Activated CD8-positive, alpha-beta memory T cell treated with anti-CD3 and anti-CD28 coated beads, Interleukin-2, amount 50 U/mL, for 24 hours (primary cell): ENCODE results near the gene LMOD1.
"Not testable (repeated sequence)": the region's sequence is repeated elsewhere in the genome, so short reads cannot be mapped to it uniquely, and the experiment has no call there.

ENCODE experiments used
- DNase-seq: peaks from one replicate; pipeline ENCODE4 v3.0.0-alpha.2; 2020; ENCODE audit errors: extremely low read depth

The LMOD1 gene

DNA sequence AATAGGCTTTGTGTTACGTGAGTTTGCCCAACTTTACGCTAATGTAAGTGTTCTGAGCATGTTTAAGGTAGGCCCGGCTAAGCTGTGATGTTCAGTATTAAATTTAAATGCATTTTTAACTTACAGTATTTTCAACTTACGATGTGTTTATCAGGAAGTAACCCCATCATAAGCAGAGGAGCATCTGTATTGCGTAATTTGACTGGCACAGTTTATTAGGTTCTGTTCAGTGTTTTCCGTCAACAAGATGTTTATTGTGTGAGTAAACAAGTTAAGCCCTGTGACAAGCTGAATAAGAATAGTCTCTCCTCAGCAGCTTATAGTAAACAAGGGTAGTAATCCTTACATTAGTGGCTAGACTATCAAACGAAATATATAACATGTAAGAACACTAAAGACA lies 84.9 kb downstream of the LMOD1 start:
- no peak for DNase-seq

DNA sequence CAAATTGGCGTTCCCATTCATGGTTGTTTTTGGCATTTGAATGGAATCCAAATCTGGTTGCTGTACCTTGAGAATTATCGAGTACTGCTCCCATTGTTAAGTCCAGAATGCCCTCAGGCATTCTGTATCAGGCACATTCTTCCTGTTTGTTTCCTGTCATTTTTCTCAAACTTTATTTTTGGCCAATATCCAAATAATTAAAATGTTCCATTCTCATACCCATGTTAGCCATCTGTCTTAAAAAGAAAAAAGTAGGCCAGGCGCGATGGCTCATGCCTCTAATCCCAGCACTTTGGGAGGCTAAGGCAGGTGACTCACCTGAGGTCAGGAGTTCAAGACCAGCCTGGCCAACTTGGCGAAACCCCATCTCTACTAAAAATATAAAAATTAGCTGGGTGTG lies 86.9 kb downstream of the LMOD1 start:
- DNase-seq, result no peak

DNA sequence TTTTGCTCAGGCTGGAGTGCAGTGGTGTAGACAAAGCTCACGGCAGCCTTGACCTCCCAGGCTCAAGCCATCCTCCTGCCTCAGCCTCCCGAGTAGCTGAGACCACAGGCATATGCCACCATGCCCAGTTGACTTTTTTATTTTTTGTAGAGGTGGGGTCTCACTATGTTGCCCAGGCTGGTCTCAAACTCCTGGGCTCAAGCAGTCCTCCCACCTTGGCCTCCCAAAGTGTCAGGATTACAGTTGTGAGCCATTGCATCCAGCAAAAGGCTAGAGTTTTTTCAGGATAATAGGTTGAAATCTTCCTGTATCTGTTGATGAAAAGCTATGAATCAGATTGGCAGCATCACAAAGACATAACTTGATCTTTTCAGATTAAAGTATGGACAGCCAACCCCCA lies 89.6 kb downstream of the LMOD1 start:
- DNase-seq, result not testable (repeated sequence)

DNA sequence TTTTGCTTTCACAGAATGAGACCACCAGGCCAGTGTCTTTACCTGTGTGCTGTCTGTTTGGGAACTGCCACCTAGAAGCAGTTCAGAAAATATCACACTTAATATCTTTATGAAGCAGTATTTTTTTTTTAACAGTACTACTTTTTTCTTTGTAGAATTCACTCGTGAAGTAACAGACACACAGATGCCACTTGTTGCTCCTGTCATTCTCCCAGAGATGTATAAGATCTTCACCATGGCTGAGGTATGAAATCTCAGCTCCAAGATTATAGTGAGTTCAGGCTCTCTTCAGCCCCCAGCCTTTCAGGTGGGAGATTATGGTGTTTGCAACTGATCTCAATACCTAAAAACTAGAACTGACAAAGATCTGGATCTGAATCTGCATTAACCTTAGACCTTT lies 94.4 kb downstream of the LMOD1 start:
- DNase-seq, result no peak

DNA sequence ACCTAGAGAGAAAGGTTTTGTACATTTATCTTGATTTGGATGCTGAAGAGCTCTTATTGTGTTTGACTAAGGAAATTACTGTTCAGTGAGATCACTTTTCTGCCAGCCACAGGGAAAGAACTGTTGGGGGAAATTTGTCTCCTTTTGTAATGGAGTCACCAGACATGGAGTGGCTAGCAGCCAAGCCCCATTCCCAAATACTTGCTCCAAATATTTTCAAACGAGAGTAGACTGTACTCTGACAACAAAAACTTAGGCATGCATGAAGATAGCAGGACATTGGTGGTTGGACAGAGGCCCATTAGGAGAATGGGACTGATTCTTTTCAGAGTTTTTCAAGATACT lies 96.3 kb downstream of the LMOD1 start:
- DNase-seq, result no peak

DNA sequence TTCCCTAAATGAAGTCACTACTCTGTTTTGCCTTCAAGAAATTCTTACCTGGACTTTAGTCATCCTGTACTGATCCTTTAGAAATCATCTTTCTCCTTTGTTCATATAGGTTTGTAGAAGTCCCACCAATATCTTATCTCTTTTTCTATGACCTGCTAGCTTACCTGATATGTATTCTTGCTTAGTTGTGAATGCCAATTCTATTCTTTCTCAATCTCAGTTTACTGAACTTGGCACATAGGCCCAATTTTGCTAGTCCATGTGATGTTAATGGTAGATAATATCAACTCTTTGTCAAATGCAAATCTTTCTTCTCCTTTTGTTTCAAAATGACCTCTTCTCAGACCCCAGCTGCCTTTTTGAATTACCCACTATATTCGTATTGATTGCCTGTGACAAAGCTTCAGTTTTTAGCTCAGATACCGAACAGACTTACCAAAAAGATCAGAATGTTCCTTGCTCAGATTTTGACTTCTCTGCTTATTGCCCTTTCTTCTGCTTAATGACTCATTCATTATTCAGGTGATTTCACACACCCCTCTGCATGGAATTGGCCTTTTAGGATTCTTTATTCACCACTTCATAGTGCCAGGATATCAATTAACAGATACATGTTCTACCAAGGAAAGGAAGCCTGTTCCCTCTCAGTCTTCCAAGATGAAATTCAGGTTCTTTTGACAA lies 96.8 kb downstream of the LMOD1 start:
- no peak for DNase-seq

DNA sequence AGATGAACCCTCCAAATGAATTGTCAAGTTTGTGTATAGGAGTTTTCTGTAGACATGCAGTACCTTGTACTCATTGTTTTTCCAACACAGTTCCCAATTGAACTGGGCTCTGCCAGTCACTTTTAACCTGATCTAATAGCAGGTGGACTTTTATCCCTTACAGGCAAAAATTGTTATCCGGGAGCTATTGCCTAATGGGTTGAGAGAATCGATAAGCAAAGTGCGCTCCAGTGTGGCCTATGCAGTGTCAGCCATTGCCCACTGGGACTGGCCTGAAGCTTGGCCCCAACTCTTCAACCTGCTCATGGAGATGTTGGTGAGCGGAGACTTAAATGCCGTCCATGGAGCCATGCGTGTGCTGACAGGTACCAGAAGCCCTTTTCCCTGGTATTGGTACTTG lies 98.1 kb downstream of the LMOD1 start:
- no peak for DNase-seq

DNA sequence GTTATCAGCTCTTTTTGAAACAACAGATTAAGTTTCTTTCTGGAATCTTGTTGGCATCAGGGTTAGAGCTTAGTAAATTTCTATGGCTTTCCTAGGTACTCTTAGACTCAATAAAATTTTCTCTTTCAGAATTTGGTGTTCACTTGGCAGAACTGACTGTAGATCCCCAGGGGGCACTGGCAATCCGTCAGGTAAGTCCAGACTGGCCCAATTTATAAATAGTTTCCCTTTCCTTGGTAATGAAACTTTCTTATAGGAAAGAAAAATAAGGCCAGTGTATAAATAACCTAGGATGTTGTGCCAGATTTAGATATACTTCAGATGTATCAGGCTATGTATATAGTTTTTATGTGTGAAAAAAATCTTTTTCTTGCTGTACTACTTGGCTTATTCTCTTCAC lies 99.2 kb downstream of the LMOD1 start:
- no peak for DNase-seq
